ENCODE data around the gene OPA3. TPM values are rescaled to one million over a fixed set of nuclear protein-coding genes. Genes with fewer than 3 reads are reported as not detected.
"Not testable (repeated sequence)": the region's sequence is repeated elsewhere in the genome, so short reads cannot be mapped to it uniquely, and the experiment has no call there.

Gene OPA3
- total RNA-seq, 2 experiments from 2014 or later: 14.0 to 14.5 TPM

GRCh38 chr19:45511074-45511473 is 73.5 kb downstream of the OPA3 start:
- ChIA-PET POLR2A (no interaction called here), CTCF (interaction anchor here (0.5 to 1.8 kb wide), 4 partner anchors 32 to 761 kb away, joined by 3 to 7 read pairs (median 4); no protein-coding TSS in a partner anchor)

GRCh38 chr19:45510352-45510751 is 74.2 kb downstream of the OPA3 start:
- POLR2A ChIA-PET: not testable (repeated sequence)
- CTCF ChIA-PET: interaction anchor here (0.5 to 1.8 kb wide), 5 partner anchors 12 to 158 kb away, joined by 3 to 7 read pairs (median 3); partner anchors contain the start of gene PPM1N

- POLR2A ChIA-PET: no interaction called here
- CTCF ChIA-PET: interaction anchor here (0.6 to 1.8 kb wide), 5 partner anchors 12 to 268 kb away, joined by 3 to 7 read pairs (median 3); partner anchors contain the start of gene PPM1N
Observed at GRCh38 chr19:45509692-45510015, 74.9 kb downstream of the OPA3 start.

GRCh38 chr19:45508861-45509691 is 75.5 kb downstream of the OPA3 start:
- ChIA-PET CTCF (interaction anchor here (0.6 to 1.8 kb wide), 7 partner anchors 9 to 268 kb away, joined by 3 to 7 read pairs (median 3); partner anchors contain the start of gene PPM1N), POLR2A (interaction anchor here (1.2 kb wide), 1 partner anchor 135 kb away, joined by 4 read pairs; no protein-coding TSS in a partner anchor)

- POLR2A ChIA-PET: interaction anchor here (1.2 to 1.3 kb wide), 2 partner anchors 133 to 136 kb away, joined by 4 to 10 read pairs; no protein-coding TSS in a partner anchor
- CTCF ChIA-PET: interaction anchor here (1.0 to 1.6 kb wide), 4 partner anchors 9 to 134 kb away, joined by 3 to 7 read pairs (median 4); no protein-coding TSS in a partner anchor
Observed at GRCh38 chr19:45508417-45508860, 76.2 kb downstream of the OPA3 start.

GRCh38 chr19:45507872-45508416 is 76.7 kb downstream of the OPA3 start:
- ChIA-PET CTCF (interaction anchor here (1.0 to 1.6 kb wide), 4 partner anchors 8 to 134 kb away, joined by 3 to 7 read pairs (median 4); no protein-coding TSS in a partner anchor), POLR2A (interaction anchor here (0.5 to 1.3 kb wide), 3 partner anchors 56 to 136 kb away, joined by 3 to 10 read pairs (median 4); no protein-coding TSS in a partner anchor)

- POLR2A ChIA-PET: interaction anchor here (0.5 to 1.3 kb wide), 3 partner anchors 56 to 137 kb away, joined by 3 to 10 read pairs (median 4); no protein-coding TSS in a partner anchor
- CTCF ChIA-PET: interaction anchor here (1.4 to 1.6 kb wide), 2 partner anchors 13 to 135 kb away, joined by 5 to 7 read pairs; no protein-coding TSS in a partner anchor
Observed at GRCh38 chr19:45506989-45507871, 77.4 kb downstream of the OPA3 start, which contains the start of gene VASP. Gene VASP, plus strand, starts transcription at chr19:45507479. Its CDS starts 293 bp downstream, at chr19:45507772.

GRCh38 chr19:45506246-45506988 is 78.2 kb downstream of the OPA3 start:
- CTCF ChIA-PET: interaction anchor here (0.6 to 2.2 kb wide), 9 partner anchors 9 to 132 kb away, joined by 3 to 12 read pairs (median 6); partner anchors contain the start of genes EML2 and RTN2

GRCh38 chr19:45505996-45506245 is 78.7 kb downstream of the OPA3 start:
- CTCF ChIA-PET: interaction anchor here (0.6 to 2.2 kb wide), 11 partner anchors 9 to 133 kb away, joined by 3 to 12 read pairs (median 6); partner anchors contain the start of genes EML2 and RTN2
- POLR2A ChIA-PET: interaction anchor here (0.7 kb wide), 1 partner anchor 28 kb away, joined by 4 read pairs; no protein-coding TSS in a partner anchor

More at GRCh38 chr19:45506246-45506988, 78.2 kb downstream of the OPA3 start:
- POLR2A ChIA-PET: interaction anchor here (0.7 kb wide), 1 partner anchor 28 kb away, joined by 4 read pairs; no protein-coding TSS in a partner anchor

GRCh38 chr19:45505151-45505995 is 79.2 kb downstream of the OPA3 start:
- POLR2A ChIA-PET: no interaction called here
- CTCF ChIA-PET: interaction anchor here (0.6 to 2.2 kb wide), 12 partner anchors 9 to 133 kb away, joined by 3 to 12 read pairs (median 5); partner anchors contain the start of genes EML2 and RTN2

- ChIA-PET CTCF (no interaction called here), POLR2A (interaction anchor here (0.5 kb wide), 1 partner anchor 62 kb away, joined by 5 read pairs; no protein-coding TSS in a partner anchor)
Observed at GRCh38 chr19:45503909-45504308, 80.7 kb downstream of the OPA3 start.

- POLR2A ChIA-PET: no interaction called here
- CTCF ChIA-PET: interaction anchor here (0.7 to 1.4 kb wide), 2 partner anchors 16 to 163 kb away, joined by 4 to 6 read pairs; no protein-coding TSS in a partner anchor
Observed at GRCh38 chr19:45502111-45502510, 82.5 kb downstream of the OPA3 start.

GRCh38 chr19:45501730-45502014 is 82.9 kb downstream of the OPA3 start:
- ChIA-PET CTCF (interaction anchor here (0.7 to 1.4 kb wide), 2 partner anchors 16 to 163 kb away, joined by 4 to 6 read pairs; no protein-coding TSS in a partner anchor), POLR2A (no interaction called here)

- ChIA-PET POLR2A (no interaction called here), CTCF (interaction anchor here (1.4 kb wide), 1 partner anchor 16 kb away, joined by 6 read pairs; no protein-coding TSS in a partner anchor)
Observed at GRCh38 chr19:45500918-45501729, 83.5 kb downstream of the OPA3 start.

- ChIA-PET CTCF (interaction anchor here (0.6 to 2.4 kb wide), 8 partner anchors 9 to 60 kb away, joined by 3 to 18 read pairs (median 3); no protein-coding TSS in a partner anchor), POLR2A (interaction anchor here (0.7 to 1.3 kb wide), 2 partner anchors 146 to 193 kb away, joined by 3 to 5 read pairs; partner anchors contain the start of gene QPCTL)
Observed at GRCh38 chr19:45499196-45500180, 85.1 kb downstream of the OPA3 start.

Data from activated CD8-positive, alpha-beta memory T cell treated with anti-CD3 and anti-CD28 coated beads for 36 hours (primary cell).